HepG2 (cell line): ENCODE data around the gene ALG13. TPM values are rescaled to one million over a fixed set of nuclear protein-coding genes. Genes with fewer than 3 reads are reported as not detected.

ENCODE experiments used
- DNMT1 ChIP-seq: sonication (generic); formaldehyde crosslinking; IDR thresholded peaks from 2 replicates; pipeline ENCODE4 v1.5.1; 2020; ENCODE audit warnings: mild to moderate bottlenecking, missing genetic modification reagents
- DR1 ChIP-seq: sonication (generic); formaldehyde crosslinking; IDR thresholded peaks from 2 replicates; pipeline ENCODE4 v1.8.0; 2021; ENCODE audit warnings: mild to moderate bottlenecking, missing genetic modification reagents, inconsistent platforms
- GZF1 ChIP-seq: sonication (generic); formaldehyde crosslinking; IDR thresholded peaks from 2 replicates; pipeline ENCODE4 v1.5.1; 2020; ENCODE audit warnings: mild to moderate bottlenecking, missing genetic modification reagents
- HMGA1 ChIP-seq: sonication (generic); formaldehyde crosslinking; conservative IDR thresholded peaks from 2 replicates; pipeline ENCODE4 v1.4.0; 2020; ENCODE audit warnings: missing genetic modification reagents
- IRF1 ChIP-seq: sonication (generic); formaldehyde crosslinking; IDR thresholded peaks from 2 replicates; pipeline ENCODE4 v1.4.0; 2020; ENCODE audit warnings: low read depth, mild to moderate bottlenecking, missing genetic modification reagents
- KDM1A ChIP-seq: IDR thresholded peaks from 2 replicates; pipeline ENCODE4 v1.6.1; 2016; ENCODE audit warnings: missing compliant biosample characterization
- MTA1 ChIP-seq: sonication (generic); formaldehyde crosslinking; IDR thresholded peaks from 2 replicates; pipeline ENCODE4 v1.4.0; 2020; ENCODE audit warnings: missing genetic modification reagents, mild to moderate bottlenecking, borderline replicate concordance
- NFYB ChIP-seq: sonication (generic); formaldehyde crosslinking; IDR thresholded peaks from 2 replicates; pipeline ENCODE4 v1.4.0; 2020; ENCODE audit warnings: missing genetic modification reagents
- PITX1 ChIP-seq: sonication (generic); formaldehyde crosslinking; IDR thresholded peaks from 2 replicates; pipeline ENCODE4 v1.5.1; 2020; ENCODE audit warnings: mild to moderate bottlenecking, missing genetic modification reagents
- RARG ChIP-seq: sonication (generic); formaldehyde crosslinking; IDR thresholded peaks from 2 replicates; pipeline ENCODE4 v1.4.0; 2020; ENCODE audit warnings: low read depth, mild to moderate bottlenecking, missing genetic modification reagents
- RERE ChIP-seq: IDR thresholded peaks from 2 replicates; pipeline ENCODE4 v1.6.1; 2016; ENCODE audit warnings: low read depth, missing genetic modification reagents, missing compliant biosample characterization
- ZBTB39 ChIP-seq: sonication (generic); formaldehyde crosslinking; IDR thresholded peaks from 2 replicates; pipeline ENCODE4 v1.5.0; 2020; ENCODE audit warnings: missing genetic modification reagents
- ZFP41 ChIP-seq: sonication (generic); formaldehyde crosslinking; IDR thresholded peaks from 2 replicates; pipeline ENCODE4 v1.4.0; 2020; ENCODE audit warnings: mild to moderate bottlenecking, missing genetic modification reagents, borderline replicate concordance
- ZNF274 ChIP-seq: sonication (generic); formaldehyde crosslinking; IDR thresholded peaks from 2 replicates; pipeline ENCODE4 v1.5.1; 2020; ENCODE audit warnings: mild to moderate bottlenecking, missing genetic modification reagents
- ZNF280D ChIP-seq: sonication (generic); formaldehyde crosslinking; IDR thresholded peaks from 2 replicates; pipeline ENCODE4 v1.5.1; 2020; ENCODE audit warnings: mild to moderate bottlenecking, missing genetic modification reagents
- ZNF34 ChIP-seq: sonication (generic); formaldehyde crosslinking; IDR thresholded peaks from 2 replicates; pipeline ENCODE4 v1.4.0; 2020; ENCODE audit warnings: mild to moderate bottlenecking, missing genetic modification reagents, borderline replicate concordance
- ZNF589 ChIP-seq: sonication (generic); formaldehyde crosslinking; conservative IDR thresholded peaks from 2 replicates; pipeline ENCODE4 v1.8.0; 2022; ENCODE audit warnings: mild to moderate bottlenecking, moderate library complexity, missing genetic modification reagents
- polyA plus RNA-seq, 8 experiments: library from polyadenylated mRNA; depleted of rRNA in 3 of 8; stranded (reverse) in 7 of 8; unstranded in 1 of 8; fragments of >200 nt; fragmentation: Illumina TruSeq in 4 of 8; extraction: Trizol in 4 of 8; gene quantifications; 2 replicates each; pipeline versions ENCODE4 v1.2.1 to v1.2.3, GENCODE V29; 2011 to 2016; ENCODE audit warnings: low read depth in 4 of 8, missing spikeins in 1 of 8, mixed read lengths in 1 of 8; ENCODE audit not compliant: insufficient read depth in 1 of 8
- total RNA-seq, 5 experiments: library from RNA; depleted of rRNA; stranded (reverse); fragments of >200 nt; fragmentation: Illumina TruSeq; extraction: Trizol; gene quantifications; 2 replicates each; pipeline ENCODE4 v1.2.3, GENCODE V29; 2016; ENCODE audit warnings: low read depth in 1 of 5

ALG13 gene
- total and polyA plus RNA-seq, 2 of the 13 experiments (the other 11 are each of a cell fraction or from before 2014, with no cell fraction given): 31.2 to 65.5 TPM

GRCh38 chrX:111680988-111681779, at the start of gene ALG13 (continued):
- TF ChIP-seq NFYB (CRISPR knock-in tag) (peak; percentile 38; the same call in 1 of the 2 replicates), ZNF280D (CRISPR knock-in tag) (no peak), RERE (CRISPR knock-in tag) (no peak), KDM1A (CRISPR knock-in tag) (no peak), ZFP41 (CRISPR knock-in tag) (no peak), PITX1 (no peak), DNMT1 (CRISPR knock-in tag) (no peak), ZNF589 (CRISPR knock-in tag) (no peak), GZF1 (no peak), ZNF274 (CRISPR knock-in tag) (no peak), ZNF34 (no peak), DR1 (CRISPR knock-in tag) (no peak), MTA1 (CRISPR knock-in tag) (no peak), RARG (CRISPR knock-in tag) (no peak), IRF1 (no peak), HMGA1 (CRISPR knock-in tag) (no peak), ZBTB39 (CRISPR knock-in tag) (no peak)
